Heart left ventricle (tissue), 16 donors: ENCODE results near the gene NHERF1. TPM values are rescaled to one million over a fixed set of nuclear protein-coding genes. Genes with fewer than 3 reads are reported as not detected.
A peak's percentile ranks its signal among the peaks of the same experiment; 100 is the strongest.

Experiments
- ATAC-seq, 4 donors: fragments of 200-7000 bp; cut with Tn5 transposase; one replicate each; pipeline ENCODE4 v1.9.1; 2020 to 2022; ENCODE audit warnings: moderate library complexity in 4 of 4, mild to moderate bottlenecking in 3 of 4, moderate number of reproducible peaks in 1 of 4
- DNase-seq, 5 donors: peaks; one replicate each; pipeline ENCODE4 v3.0.0-alpha.2; 2020
- H3K27ac ChIP-seq, 12 donors: fragments of 200-600 bp; sonication (generic) in 4 of 12; one replicate each; pipeline versions ENCODE4 v1.5.0 to v1.8.0; 2016 to 2022; ENCODE audit warnings: mild to moderate bottlenecking in 2 of 12
- H3K27me3 ChIP-seq, 9 donors: fragments of 200-600 bp; sonication (generic) in 2 of 9; one replicate each; pipeline versions ENCODE4 v1.5.1 to v1.8.0; 2016 to 2022; ENCODE audit warnings: mild to moderate bottlenecking in 3 of 9
- H3K36me3 ChIP-seq, 9 donors: fragments of 200-600 bp; sonication (generic) in 2 of 9; one replicate each; pipeline versions ENCODE4 v1.5.0 to v1.8.0; 2018 to 2022; ENCODE audit warnings: mild to moderate bottlenecking in 2 of 9
- H3K4me1 ChIP-seq, 12 donors: fragments of 200-600 bp; sonication (generic) in 4 of 12; one replicate each; pipeline versions ENCODE4 v1.5.0 to v1.8.0; 2016 to 2022; ENCODE audit warnings: mild to moderate bottlenecking in 3 of 12
- H3K4me3 ChIP-seq, 12 donors: fragments of 200-600 bp; sonication (generic) in 4 of 12; one replicate each; pipeline versions ENCODE4 v1.5.0 to v1.8.0; 2017 to 2022; ENCODE audit warnings: mild to moderate bottlenecking in 9 of 12, moderate library complexity in 4 of 12
- H3K9me3 ChIP-seq, 12 donors: fragments of 200-600 bp; sonication (generic) in 4 of 12; one replicate each; pipeline versions ENCODE4 v1.5.0 to v1.8.0; 2016 to 2022; ENCODE audit warnings: mild to moderate bottlenecking in 1 of 12
- CTCF ChIP-seq, 12 donors: fragments of 200-600 bp; sonication (generic) in 4 of 12; IDR thresholded peaks; one replicate each; pipeline versions ENCODE4 v1.5.0 to v1.8.0; 2018 to 2022; ENCODE audit warnings: antibody characterized with exemption in 12 of 12, mild to moderate bottlenecking in 5 of 12
- POLR2A ChIP-seq, 2 donors: fragments of 450-650 bp; IDR thresholded peaks; one replicate each; pipeline ENCODE4 v1.6.1; 2017; ENCODE audit warnings: antibody characterized with exemption in 2 of 2, mild to moderate bottlenecking in 2 of 2, moderate library complexity in 2 of 2
- WGBS, 4 donors: extraction: QIAGEN DNeasy Blood & Tissue Kit in 2 of 4; methylation state at CpG; one replicate each; pipeline versions ENCODE4 v1.1.5 to v1.1.7; 2013 to 2018; 5-methylcytosine and 5-hydroxymethylcytosine counted together
- intact Hi-C, 10 donors: fragments of 100-400 bp; cut with DNase I; formaldehyde crosslinking; loops; one replicate each; pipeline versions ENCODE4 v1.11.1 to v1.14.2; 2022
- polyA plus RNA-seq, 2 donors: library from polyadenylated mRNA; stranded (reverse); fragments of 200-250 nt; gene quantifications; one replicate each; pipeline ENCODE4 v1.2.3, GENCODE V29; 2013
- total RNA-seq, 9 donors: library from RNA; depleted of rRNA in 2 of 9; stranded (reverse); fragments of >200 nt in 2 of 9; fragmentation: NEBNext Ultra II Directional in 3 of 9; extraction: Animal tissue kit (Norgen Biotek cat#: 25700) in 3 of 9; gene quantifications; one replicate each; pipeline versions ENCODE4 v1.1.0 to v1.2.4, GENCODE V29; 2016 to 2023
- donor health status: ischemic (EF 13 %, LVEDD 7.1; RV severe dilation, severe dysfunction).
- donor health status: healthy with polysubstance abuse.
- donor health status: DM: no; HTN: yes; CAD: no.
- donor health status: DM: no; HTN: no; CAD: no.
- donor health status: ischemic (EF 25% LVEDD 6.9; RV normal size, moderate dysfunction).
- donor health status: ischemic (EF 25% LVEDD 5.7; RV mildly dilated, moderate dysfunction).
- donor health status: healthy.
- donor health status: DM: yes; HTN: yes; CAD: no.
- donor health status: ischemic (EF 35%, LVEDD 5.7; RV mildly dilated, moderate dysfunction).
- donor health status: nonischemic (EF 11% LVEDD 7.7; RV severe dilation, severe dysfunction).
- donor health status: DM: yes; HTN: yes; CAD: no.
- donor health status: PGD.
- donor health status: ischemic (EF 29% LVEDD 5.4; RV normal size, mild dysfunction).
- donor health status: nonischemic (EF 23%, LVEDD 6.1; RV moderate dilation, normal function).

NHERF1 gene
- total and polyA plus RNA-seq, 11 donors: 7.5 to 42.2 (median 19.2) TPM

- WGBS, 4 donors: 96 to 100% (median 98%) methylated on average over 4 to 14 of the region's 14 CpGs
- Histone ChIP-seq H3K36me3 (peaks cover 0 to 84% (median 59%) of the 10 kb centered on the region in 9 donors), H3K9me3 (no peaks in the 10 kb centered on the region), H3K27ac (no peak overlapping the region), H3K27me3 (no peaks in the 10 kb centered on the region), H3K4me1 (no peaks in the 10 kb centered on the region), H3K4me3 (no peak overlapping the region)
- DNase-seq (no peak), ATAC-seq (no peak)
- no peak for TF ChIP-seq CTCF (IDR thresholded peaks at IDR 0.05)
- TF ChIP-seq POLR2A (IDR thresholded peaks at IDR 0.05): no peak
- intact Hi-C loops: loop anchor here in 1 of 10 donors (10.0 kb wide), 1 partner anchor 156 kb away; no protein-coding TSS in a partner anchor
Measured at GRCh38 chr17:74799097-74799496, 50.7 kb downstream of the NHERF1 start.

- no peak for DNase-seq
- no peak overlapping the region for H3K27ac ChIP-seq
- TF ChIP-seq CTCF (IDR thresholded peaks at IDR 0.05) (no peak), POLR2A (IDR thresholded peaks at IDR 0.05) (no peak)
- H3K9me3 ChIP-seq: no peaks in the 10 kb centered on the region
- no peak overlapping the region for H3K4me3 ChIP-seq
- ATAC-seq: no peak
- peaks cover 0 to 79% (median 45%) of the 10 kb centered on the region in 9 donors for H3K36me3 ChIP-seq
- intact Hi-C loops: no loop called here
- WGBS, 4 donors: 86 to 91% (median 88%) methylated on average over 7 of the region's 7 CpGs
- no peaks in the 10 kb centered on the region for H3K27me3 ChIP-seq
- H3K4me1 ChIP-seq: peaks cover 0 to 4% (median 0%) of the 10 kb centered on the region in 12 donors
Measured at GRCh38 chr17:74800531-74800930, 52.1 kb downstream of the NHERF1 start.

GRCh38 chr17:74801896-74802295 is 53.5 kb downstream of the NHERF1 start:
- DNase-seq (no peak), ATAC-seq (no peak)
- peaks cover 0 to 65% (median 33%) of the 10 kb centered on the region in 9 donors for H3K36me3 ChIP-seq
- no peaks in the 10 kb centered on the region for H3K9me3 ChIP-seq
- no peaks in the 10 kb centered on the region for H3K27me3 ChIP-seq
- 89 to 94% (median 90%) methylated on average over 8 of the region's 8 CpGs for WGBS, 4 donors
- TF ChIP-seq CTCF (IDR thresholded peaks at IDR 0.05) (no peak), POLR2A (IDR thresholded peaks at IDR 0.05) (no peak)
- intact Hi-C loops: no loop called here
- H3K4me3 ChIP-seq: no peak overlapping the region
- peaks cover 0 to 8% (median 0%) of the 10 kb centered on the region in 12 donors for H3K4me1 ChIP-seq
- no peak overlapping the region for H3K27ac ChIP-seq

GRCh38 chr17:74803388-74803930 is 55.0 kb downstream of the NHERF1 start:
- DNase-seq (no peak), ATAC-seq (no peak)
- 90 to 92% (median 91%) methylated on average over 12 of the region's 12 CpGs for WGBS, 4 donors
- H3K27me3 ChIP-seq: no peaks in the 10 kb centered on the region
- H3K9me3 ChIP-seq: no peaks in the 10 kb centered on the region
- no peak overlapping the region for H3K4me3 ChIP-seq
- TF ChIP-seq POLR2A (IDR thresholded peaks at IDR 0.05) (no peak), CTCF (IDR thresholded peaks at IDR 0.05) (no peak)
- H3K36me3 ChIP-seq: peaks cover 0 to 50% (median 18%) of the 10 kb centered on the region in 9 donors
- intact Hi-C loops: no loop called here
- peaks cover 0 to 8% (median 0%) of the 10 kb centered on the region in 12 donors for H3K4me1 ChIP-seq
- H3K27ac ChIP-seq: peak overlapping the region in 1 of 12 donors; percentile 43
